GM15510 (cell line): ENCODE measurements around the gene LONRF2.

Experiments used
- POLR2A ChIP-seq: IDR thresholded peaks from 3 replicates; pipeline ENCODE4 v1.6.1; 2011; ENCODE audit warnings: borderline replicate concordance; ENCODE audit not compliant: insufficient read length; ENCODE audit errors: extremely low read depth

LONRF2 gene

DNA sequence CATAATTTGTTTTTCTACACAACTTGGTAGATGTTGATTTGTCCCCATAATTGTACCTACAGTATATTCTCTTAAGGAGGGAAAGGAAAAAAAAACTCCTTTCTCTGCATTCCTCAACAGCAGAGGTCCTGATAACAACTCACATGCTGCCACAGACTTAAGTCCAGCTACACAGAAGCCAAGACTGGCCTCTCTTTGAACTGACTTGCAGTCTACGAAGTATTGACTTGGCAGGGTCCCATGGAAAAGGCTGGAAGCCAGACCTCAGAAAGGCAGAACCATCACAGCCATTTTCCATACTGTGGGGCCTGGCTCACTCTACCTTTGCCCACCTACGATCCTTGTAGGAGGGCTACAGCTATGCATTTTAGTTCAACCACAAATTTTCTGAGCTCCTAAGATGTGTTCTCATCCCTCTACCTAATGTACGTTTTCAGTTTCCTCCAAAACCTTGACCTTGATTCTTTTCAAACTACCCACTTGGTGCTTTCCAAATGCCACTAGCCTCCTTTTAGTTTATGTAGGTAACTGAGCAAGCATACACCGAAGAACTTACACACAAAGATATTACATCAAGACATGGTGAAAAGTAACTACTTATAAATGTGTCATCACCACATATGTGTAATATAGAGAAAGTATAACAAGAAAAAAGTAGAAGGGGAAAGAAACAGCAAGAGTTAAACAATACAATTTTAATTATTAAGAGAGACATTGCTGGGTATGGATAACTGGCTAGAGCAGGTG lies 12.2 kb downstream of the LONRF2 start:
- no peak for TF ChIP-seq POLR2A

DNA sequence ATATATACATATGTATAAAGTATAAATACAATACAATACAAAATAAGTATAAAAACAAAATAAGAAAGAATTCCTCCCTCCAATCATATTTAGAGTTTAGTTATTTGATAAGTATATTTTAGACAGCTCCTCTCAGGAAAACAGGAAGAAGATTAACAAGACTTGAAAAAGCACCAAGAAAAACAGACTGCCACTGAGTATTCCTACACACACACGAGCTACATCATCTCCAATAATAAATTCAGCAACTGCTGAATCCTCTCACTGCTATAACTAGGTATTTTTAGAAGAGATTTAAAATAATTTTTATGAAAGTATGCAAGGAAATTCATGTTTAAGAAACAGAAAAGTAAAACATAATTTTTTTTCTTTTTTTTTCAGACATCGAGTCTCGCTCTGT lies 13.0 kb downstream of the LONRF2 start:
- TF ChIP-seq POLR2A: no peak

- no peak for TF ChIP-seq POLR2A
Measured at GRCh38 chr2:100303744-100304143, 18.6 kb downstream of the LONRF2 start.

DNA sequence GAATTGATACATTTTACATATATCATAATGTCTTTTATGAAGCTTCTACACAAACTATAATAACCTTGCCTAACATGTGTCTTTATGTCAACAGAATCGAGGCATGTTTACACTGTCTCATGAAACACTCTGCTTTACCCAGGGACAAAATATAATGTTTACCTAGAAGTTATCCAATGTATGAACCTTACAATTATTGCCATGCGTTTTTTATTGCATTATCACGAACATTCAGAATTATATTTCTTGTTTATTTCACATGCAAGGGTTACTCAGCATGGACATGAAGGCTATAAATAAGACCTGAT lies 19.8 kb downstream of the LONRF2 start:
- TF ChIP-seq POLR2A: no peak

DNA sequence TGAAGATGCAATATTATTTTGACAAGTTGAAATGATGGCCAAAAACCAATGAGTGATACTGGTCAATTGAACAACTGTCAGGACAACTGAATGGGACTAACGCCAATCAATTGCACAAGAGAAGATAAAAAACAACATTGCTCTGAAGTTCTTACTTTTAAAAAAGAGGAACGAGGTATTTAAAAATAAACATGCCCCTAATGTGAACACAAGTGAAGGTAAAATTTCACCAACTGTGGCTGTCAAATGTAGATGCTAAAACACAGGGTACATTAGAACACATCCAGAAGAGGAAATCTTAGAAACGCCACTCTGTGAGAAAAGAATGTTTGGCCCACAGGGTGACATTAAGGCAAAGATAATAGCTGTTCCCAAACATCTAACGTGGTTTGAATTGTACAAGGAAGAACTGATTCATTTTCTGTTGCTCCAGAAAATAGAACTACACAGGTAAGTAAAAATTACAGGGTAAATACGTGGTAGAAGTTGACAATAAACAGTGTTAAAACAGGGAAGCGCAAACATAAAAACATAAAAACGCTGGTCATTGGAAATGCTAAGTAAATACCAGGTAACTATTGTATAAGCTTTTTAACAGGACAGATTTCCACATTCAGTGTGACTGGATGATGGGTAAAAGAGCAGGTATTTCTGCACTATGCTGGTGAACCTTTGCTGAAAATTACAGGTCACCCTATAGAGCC lies 20.3 kb downstream of the LONRF2 start:
- no peak for TF ChIP-seq POLR2A

DNA sequence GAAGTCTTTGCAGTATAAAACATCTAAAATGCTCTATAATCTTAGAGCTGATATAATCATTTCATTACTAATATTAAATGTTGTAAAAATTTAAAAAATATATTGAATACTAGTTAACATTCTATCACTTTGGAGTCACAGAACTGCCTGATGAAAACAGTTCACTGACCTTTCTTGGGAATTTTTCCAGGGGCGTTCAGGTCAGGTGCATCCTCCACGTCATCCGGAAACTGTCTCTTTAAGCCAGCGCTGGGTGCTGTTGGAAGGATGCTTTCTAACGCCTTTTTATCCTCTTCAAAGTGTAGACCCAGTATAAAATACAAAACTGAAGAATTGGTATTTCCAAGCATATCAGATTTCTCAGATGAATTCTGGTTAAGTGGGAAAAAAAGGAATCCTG lies 22.8 kb downstream of the LONRF2 start:
- TF ChIP-seq POLR2A: no peak

DNA sequence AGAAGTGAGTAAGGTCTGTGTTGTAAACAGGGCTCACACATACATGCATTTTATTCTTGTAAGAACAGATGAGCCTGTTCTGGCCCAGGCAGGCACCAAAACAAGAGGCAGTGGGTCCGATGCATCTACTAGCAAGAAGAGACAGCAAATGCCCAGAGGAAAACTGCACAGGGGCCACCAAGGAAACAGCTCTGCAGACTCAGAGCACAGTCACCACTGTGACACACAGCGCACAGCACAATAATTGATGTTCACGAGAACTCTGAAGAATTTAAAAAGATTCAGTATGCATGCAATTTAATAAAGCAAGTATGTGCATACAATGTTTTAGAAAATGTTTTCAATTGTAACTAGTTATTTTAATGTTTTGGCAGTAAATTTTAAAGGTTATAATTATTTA lies 24.8 kb downstream of the LONRF2 start:
- no peak for TF ChIP-seq POLR2A

GRCh38 chr2:100294162-100294497 lies 28.2 kb downstream of the LONRF2 start:
- TF ChIP-seq POLR2A: no peak

GRCh38 chr2:100293341-100294161 lies 28.8 kb downstream of the LONRF2 start:
- TF ChIP-seq POLR2A: no peak

DNA sequence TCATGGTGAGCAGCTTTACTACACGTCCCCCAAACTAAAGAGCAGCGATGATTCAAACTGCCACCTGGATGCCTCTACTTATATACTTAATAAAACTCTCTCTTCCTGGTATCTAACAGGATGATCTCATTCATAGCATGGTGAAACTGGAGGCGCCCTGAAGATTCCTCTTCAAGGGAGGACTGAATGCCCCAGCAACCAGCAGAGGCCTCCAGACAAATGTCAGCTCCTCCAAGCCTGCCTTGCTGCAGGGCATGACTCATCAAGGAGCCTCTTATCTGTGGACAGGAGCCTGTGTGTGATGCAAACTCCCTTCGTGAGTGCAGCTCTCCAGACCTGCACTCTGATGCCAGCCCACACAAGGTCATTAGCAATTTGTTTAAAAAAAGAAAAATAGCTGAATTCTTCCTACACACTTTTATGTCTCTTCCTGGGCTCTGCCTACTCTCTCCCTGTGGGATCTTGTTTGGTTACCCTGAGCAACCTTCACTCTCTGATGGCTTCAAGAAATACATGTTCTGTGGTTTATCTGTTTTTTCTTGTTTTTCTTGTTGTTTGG lies 30.2 kb downstream of the LONRF2 start:
- no peak for TF ChIP-seq POLR2A

- no peak for TF ChIP-seq POLR2A
Measured at GRCh38 chr2:100291152-100291970, 30.9 kb downstream of the LONRF2 start.

DNA sequence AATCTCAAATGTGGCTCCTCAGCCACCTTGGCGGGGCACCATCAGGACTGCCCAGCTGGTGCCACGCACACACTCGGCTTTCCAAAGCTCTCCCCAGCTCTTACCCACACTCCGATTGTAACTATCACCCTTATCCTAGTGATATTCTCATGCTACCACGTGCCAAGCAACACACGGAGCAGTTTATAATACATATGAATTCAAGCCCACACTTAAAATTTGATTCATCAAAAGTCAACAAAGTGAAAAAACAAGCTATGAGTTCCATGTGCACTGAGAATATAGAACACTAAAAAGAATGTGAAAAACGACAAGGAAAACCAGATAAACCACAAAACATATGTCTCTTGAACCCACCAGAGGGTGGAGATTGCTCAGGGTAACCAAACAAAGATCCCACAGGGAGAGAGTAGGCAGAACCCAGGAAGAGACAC lies 31.6 kb downstream of the LONRF2 start:
- no peak for TF ChIP-seq POLR2A

DNA sequence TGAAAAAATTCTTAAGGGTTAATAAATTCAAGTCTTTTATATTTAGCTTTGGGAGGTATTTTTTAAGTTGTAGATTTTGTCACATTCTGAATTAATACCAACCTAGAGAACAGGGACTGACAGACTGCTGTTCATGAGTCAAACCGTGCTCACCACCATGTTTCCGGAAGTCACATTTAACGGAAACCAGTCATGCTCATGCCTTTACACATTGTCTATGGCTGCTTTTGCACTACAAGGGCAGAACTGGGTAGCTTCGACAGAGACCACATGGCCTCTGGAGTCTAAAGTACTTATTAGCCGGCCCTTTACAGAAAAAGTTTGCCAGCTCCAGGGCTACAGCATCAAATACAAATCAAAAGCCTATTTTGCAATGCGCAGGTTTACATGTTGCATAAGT lies 33.3 kb downstream of the LONRF2 start:
- no peak for TF ChIP-seq POLR2A

GRCh38 chr2:100286318-100286717 lies 36.0 kb downstream of the LONRF2 start:
- TF ChIP-seq POLR2A: no peak
